HepG2 (cell line): ENCODE results near the gene GABBR2. TPM values are rescaled to one million over a fixed set of nuclear protein-coding genes. Genes with fewer than 3 reads are reported as not detected.

Source experiments
- ATAC-seq: fragments of 200-7000 bp; cut with Tn5 transposase; 3 replicates; pipeline ENCODE4 v1.9.1; 2020; ENCODE audit warnings: mild to moderate bottlenecking, moderate library complexity
- BruUV-seq: library from RNA; stranded (reverse); fragments of 400-500 nt; replicated peaks from 2 replicates; lab custom pipeline; 2021; lab: Mats Ljungman, UMichigan
- CTCF ChIA-PET: fragments of 300-600 bp; formaldehyde crosslinking; extraction: SDS; loops from one replicate; lab custom pipeline; 2021; ENCODE audit warnings: low total read pairs, inconsistent platforms, low intra/inter-chr PET ratio; lab: Yijun Ruan, JAX
- POLR2A ChIA-PET: fragments of 350-600 bp; sonication (Branson Sonifier 250); formaldehyde crosslinking; loops from one replicate; lab custom pipeline; 2020; ENCODE audit warnings: antibody characterized with exemption, inconsistent platforms; lab: Yijun Ruan, JAX
- DNase-seq: peaks from one replicate; pipeline ENCODE4 v3.0.0-alpha.2; 2015; ENCODE audit warnings: low spot score
- FAIRE-seq: peaks from 3 replicates; lab custom pipeline; 2011; peaks lifted over from hg19 to GRCh38; lab: Jason Lieb, UNC
- H2AFZ ChIP-seq: one replicate; pipeline ENCODE4 v1.6.1; 2011; ENCODE audit warnings: low read length, inconsistent platforms
- H3K27ac ChIP-seq: fragments of 300-600 bp; 3 replicates; pipeline ENCODE4 v1.8.0; 2011; ENCODE audit warnings: mixed run types, mild to moderate bottlenecking, mixed read lengths, low read length, inconsistent platforms; ENCODE audit not compliant: insufficient read depth; ENCODE audit errors: extremely low read length
- H3K27me3 ChIP-seq, 2 experiments: fragments of 200-600 bp in 1 of 2; 2 replicates in 1 of 2; 3 replicates in 1 of 2; pipeline versions ENCODE4 v1.6.0 to v1.8.0; 2011; ENCODE audit warnings: low read length in 2 of 2, mild to moderate bottlenecking in 2 of 2, moderate library complexity in 2 of 2, inconsistent platforms in 1 of 2; ENCODE audit not compliant: insufficient read depth in 2 of 2, control insufficient read depth in 1 of 2
- H3K36me3 ChIP-seq, 2 experiments: fragments of 200-600 bp in 1 of 2; replicated peaks in 1 of 2; 2 replicates in 1 of 2; 3 replicates in 1 of 2; pipeline versions ENCODE4 v1.5.1 to v1.8.0; 2011; ENCODE audit warnings: low read length in 2 of 2, inconsistent platforms in 1 of 2; ENCODE audit not compliant: insufficient read depth in 2 of 2, control insufficient read depth in 1 of 2
- H3K4me1 ChIP-seq: 2 replicates; pipeline ENCODE4 v1.5.1; 2012; ENCODE audit warnings: low read length, inconsistent platforms; ENCODE audit not compliant: insufficient read depth
- H3K4me2 ChIP-seq: 2 replicates; pipeline ENCODE4 v1.6.0; 2011; ENCODE audit warnings: low read depth, low read length, inconsistent platforms
- H3K4me3 ChIP-seq, 3 experiments: fragments of 200-600 bp in 1 of 3; sonication (generic), shearing (Covaris generic) in 1 of 3; replicated peaks in 1 of 3; 2 replicates each; pipeline ENCODE4 v1.5.1; 2011 to 2016; ENCODE audit warnings: low read length in 3 of 3, inconsistent platforms in 2 of 3, low read depth in 2 of 3, mild to moderate bottlenecking in 2 of 3, control low read depth in 1 of 3, mixed read lengths in 1 of 3; ENCODE audit not compliant: insufficient read depth in 1 of 3
- H3K79me2 ChIP-seq: one replicate; pipeline ENCODE4 v1.6.1; 2011; ENCODE audit warnings: low read length, inconsistent platforms; ENCODE audit not compliant: insufficient read depth
- H3K9ac ChIP-seq: 2 replicates; pipeline ENCODE4 v1.6.0; 2011; ENCODE audit warnings: mild to moderate bottlenecking, low read depth, low read length, inconsistent platforms; ENCODE audit not compliant: insufficient read depth
- H3K9me3 ChIP-seq: 2 replicates; pipeline ENCODE4 v1.5.1; 2012; ENCODE audit warnings: mild to moderate bottlenecking, low read length
- H4K20me1 ChIP-seq: 2 replicates; pipeline ENCODE4 v1.6.0; 2011; ENCODE audit warnings: inconsistent platforms, mild to moderate bottlenecking, low read length, moderate library complexity; ENCODE audit not compliant: insufficient read depth
- ETV5 ChIP-seq: IDR thresholded peaks from 2 replicates; pipeline ENCODE4 v1.6.1; 2018; ENCODE audit warnings: missing biosample characterization, missing genetic modification reagents, inconsistent platforms, borderline replicate concordance
- FOXP1 ChIP-seq, 2 experiments: fragments of 450-650 bp in 1 of 2; IDR thresholded peaks; 2 replicates each; pipeline ENCODE4 v1.6.1; 2017 to 2018; ENCODE audit warnings: antibody characterized with exemption in 1 of 2
- SSRP1 ChIP-seq: IDR thresholded peaks from 2 replicates; pipeline ENCODE4 v1.6.1; 2016; ENCODE audit warnings: control low read depth
- TRIM24 ChIP-seq: sonication (generic); formaldehyde crosslinking; IDR thresholded peaks from 2 replicates; pipeline ENCODE4 v1.8.0; 2022; ENCODE audit warnings: mild to moderate bottlenecking, missing genetic modification reagents
- ZNF17 ChIP-seq: sonication (generic); formaldehyde crosslinking; IDR thresholded peaks from 2 replicates; pipeline ENCODE4 v1.5.0; 2020; ENCODE audit warnings: mild to moderate bottlenecking, missing genetic modification reagents
- ZNF430 ChIP-seq: sonication (generic); formaldehyde crosslinking; IDR thresholded peaks from 2 replicates; pipeline ENCODE4 v1.9.0; 2021; ENCODE audit warnings: mild to moderate bottlenecking, missing genetic modification reagents
- ZZZ3 ChIP-seq: sonication (generic); formaldehyde crosslinking; IDR thresholded peaks from 2 replicates; pipeline ENCODE4 v1.4.0; 2020; ENCODE audit warnings: missing genetic modification reagents, mild to moderate bottlenecking, borderline replicate concordance
- WGBS: methylation state at CpG from one replicate; pipeline ENCODE4 v1.1.6; 2017; ENCODE audit warnings: low lambda C conversion rate; 5-methylcytosine and 5-hydroxymethylcytosine counted together
- in situ Hi-C: cut with HindIII; loops from 2 replicates; pipeline ENCODE4 v1.10.0; 2017; ENCODE audit warnings: low pct_unique_long_range_greater_than_20kb; ENCODE audit not compliant: extremely low pct_ligation_motif_present
- intact Hi-C: fragments of 100-400 bp; cut with micrococcal nuclease; formaldehyde crosslinking; loops from one replicate; pipeline ENCODE4 v1.10.0; 2022; ENCODE audit not compliant: unreplicated experiment
- polyA plus RNA-seq, 8 experiments: library from polyadenylated mRNA; depleted of rRNA in 3 of 8; stranded (reverse) in 7 of 8; unstranded in 1 of 8; fragments of >200 nt; fragmentation: Illumina TruSeq in 4 of 8; extraction: Trizol in 4 of 8; gene quantifications; 2 replicates each; pipeline versions ENCODE4 v1.2.1 to v1.2.3, GENCODE V29; 2011 to 2016; ENCODE audit warnings: low read depth in 4 of 8, missing spikeins in 1 of 8, mixed read lengths in 1 of 8; ENCODE audit not compliant: insufficient read depth in 1 of 8
- total RNA-seq, 5 experiments: library from RNA; depleted of rRNA; stranded (reverse); fragments of >200 nt; fragmentation: Illumina TruSeq; extraction: Trizol; gene quantifications; 2 replicates each; pipeline ENCODE4 v1.2.3, GENCODE V29; 2016; ENCODE audit warnings: low read depth in 1 of 5
- TF ChIP-seq, protein P1 (sequence below): sonication (generic); formaldehyde crosslinking; IDR thresholded peaks from 2 replicates; pipeline ENCODE4 v1.4.0; 2020; ENCODE audit warnings: mild to moderate bottlenecking, missing genetic modification reagents
- TF ChIP-seq, protein P2 (sequence below): sonication (generic); formaldehyde crosslinking; IDR thresholded peaks from 2 replicates; pipeline ENCODE4 v1.8.0; 2022; ENCODE audit warnings: mild to moderate bottlenecking, missing genetic modification reagents, borderline replicate concordance
- TF ChIP-seq, protein P3 (sequence below): sonication (generic); formaldehyde crosslinking; IDR thresholded peaks from 2 replicates; pipeline ENCODE4 v1.9.0; 2021; ENCODE audit warnings: missing genetic modification reagents, mild to moderate bottlenecking, borderline replicate concordance
- TF ChIP-seq, protein P4 (sequence below): sonication (generic); formaldehyde crosslinking; IDR thresholded peaks from 2 replicates; pipeline ENCODE4 v1.8.1; 2023; ENCODE audit warnings: missing genetic modification reagents, mild to moderate bottlenecking, borderline replicate concordance

GABBR2 gene
- total and polyA plus RNA-seq, 2 of the 13 experiments (the other 11 are each of a cell fraction or from before 2014, with no cell fraction given): 0.02 TPM; not detected in 1

DNA sequence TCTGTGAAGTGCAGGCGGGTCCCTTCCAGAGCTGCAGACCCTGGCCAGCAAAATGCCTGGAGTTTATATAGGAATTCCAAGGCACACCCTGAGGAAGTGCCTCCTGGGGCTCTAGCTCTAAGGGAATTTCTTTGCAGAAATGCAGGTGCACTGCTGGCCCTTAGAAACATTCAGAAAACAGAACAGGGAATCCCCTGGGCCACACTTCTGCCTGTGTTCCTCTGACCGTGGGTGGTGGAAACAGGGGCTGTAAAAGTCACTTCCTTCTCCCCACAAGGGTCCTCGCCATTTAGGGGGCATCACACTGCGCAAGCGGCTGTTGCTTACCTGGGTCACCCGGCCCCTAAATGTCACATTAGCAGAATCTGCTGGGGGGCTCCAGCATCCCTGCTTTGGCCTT, 312.5 kb downstream of the GABBR2 start (continued):
- TF ChIP-seq, protein P1, sequence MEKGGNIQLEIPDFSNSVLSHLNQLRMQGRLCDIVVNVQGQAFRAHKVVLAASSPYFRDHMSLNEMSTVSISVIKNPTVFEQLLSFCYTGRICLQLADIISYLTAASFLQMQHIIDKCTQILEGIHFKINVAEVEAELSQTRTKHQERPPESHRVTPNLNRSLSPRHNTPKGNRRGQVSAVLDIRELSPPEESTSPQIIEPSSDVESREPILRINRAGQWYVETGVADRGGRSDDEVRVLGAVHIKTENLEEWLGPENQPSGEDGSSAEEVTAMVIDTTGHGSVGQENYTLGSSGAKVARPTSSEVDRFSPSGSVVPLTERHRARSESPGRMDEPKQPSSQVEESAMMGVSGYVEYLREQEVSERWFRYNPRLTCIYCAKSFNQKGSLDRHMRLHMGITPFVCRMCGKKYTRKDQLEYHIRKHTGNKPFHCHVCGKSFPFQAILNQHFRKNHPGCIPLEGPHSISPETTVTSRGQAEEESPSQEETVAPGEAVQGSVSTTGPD: no peak
- TF ChIP-seq ZZZ3 (CRISPR knock-in tag): no peak

DNA sequence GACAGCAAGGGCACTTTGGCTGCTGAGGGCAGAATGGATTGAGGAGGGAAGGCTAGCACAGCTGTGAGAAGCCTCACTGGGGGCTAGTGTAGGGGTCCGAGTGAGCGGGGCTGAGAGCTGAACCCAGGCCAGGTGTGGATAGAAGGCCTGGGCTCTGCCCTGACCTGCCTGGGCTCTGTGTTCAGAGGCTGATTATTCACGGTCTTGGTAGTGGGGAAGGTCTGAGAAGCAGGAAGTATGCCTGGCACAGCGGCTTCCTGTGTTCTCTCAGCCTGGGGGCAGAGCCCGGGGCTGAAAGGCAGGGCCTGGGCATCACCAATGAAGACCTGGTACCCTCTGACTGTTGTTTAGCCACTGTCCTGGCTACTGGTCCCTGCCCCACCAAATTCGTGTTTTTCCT, 316.9 kb downstream of the GABBR2 start:
- Histone ChIP-seq H3K4me1 (no peaks in the 10 kb centered on the region), H4K20me1 (no peaks in the 10 kb centered on the region), H3K4me2 (no peak overlapping the region), H3K9ac (no peak overlapping the region), H3K27me3 (peaks cover 1 to 9% of the 10 kb centered on the region in 2 experiments; a peak in 1 of 5 replicates), H3K79me2 (no peaks in the 10 kb centered on the region), H3K4me3 (no peak overlapping the region), H2AFZ (no peak overlapping the region), H3K36me3 (no peaks in the 10 kb centered on the region), H3K27ac (no peak overlapping the region), H3K9me3 (no peaks in the 10 kb centered on the region)
- ATAC-seq (no peak), FAIRE-seq (no peak), DNase-seq (no peak)
- TF ChIP-seq ZNF17 (no peak), ETV5 (CRISPR knock-in tag) (no peak), TRIM24 (CRISPR knock-in tag) (no peak), FOXP1 (IDR thresholded peaks at IDR 0.05) (no peak), FOXP1 (CRISPR knock-in tag; IDR thresholded peaks at IDR 0.05) (no peak), ZNF430 (no peak), SSRP1 (CRISPR knock-in tag) (no peak)
- TF ChIP-seq, protein P2, sequence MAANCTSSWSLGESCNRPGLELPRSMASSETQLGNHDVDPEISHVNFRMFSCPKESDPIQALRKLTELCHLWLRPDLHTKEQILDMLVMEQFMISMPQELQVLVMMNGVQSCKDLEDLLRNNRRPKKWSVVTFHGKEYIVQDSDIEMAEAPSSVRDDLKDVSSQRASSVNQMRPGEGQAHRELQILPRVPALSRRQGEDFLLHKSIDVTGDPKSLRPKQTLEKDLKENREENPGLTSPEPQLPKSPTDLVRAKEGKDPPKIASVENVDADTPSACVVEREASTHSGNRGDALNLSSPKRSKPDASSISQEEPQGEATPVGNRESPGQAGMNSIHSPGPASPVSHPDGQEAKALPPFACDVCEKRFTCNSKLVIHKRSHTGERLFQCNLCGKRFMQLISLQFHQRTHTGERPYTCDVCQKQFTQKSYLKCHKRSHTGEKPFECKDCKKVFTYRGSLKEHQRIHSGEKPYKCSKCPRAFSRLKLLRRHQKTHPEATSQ (CRISPR knock-in tag): no peak
- TF ChIP-seq, protein P3, sequence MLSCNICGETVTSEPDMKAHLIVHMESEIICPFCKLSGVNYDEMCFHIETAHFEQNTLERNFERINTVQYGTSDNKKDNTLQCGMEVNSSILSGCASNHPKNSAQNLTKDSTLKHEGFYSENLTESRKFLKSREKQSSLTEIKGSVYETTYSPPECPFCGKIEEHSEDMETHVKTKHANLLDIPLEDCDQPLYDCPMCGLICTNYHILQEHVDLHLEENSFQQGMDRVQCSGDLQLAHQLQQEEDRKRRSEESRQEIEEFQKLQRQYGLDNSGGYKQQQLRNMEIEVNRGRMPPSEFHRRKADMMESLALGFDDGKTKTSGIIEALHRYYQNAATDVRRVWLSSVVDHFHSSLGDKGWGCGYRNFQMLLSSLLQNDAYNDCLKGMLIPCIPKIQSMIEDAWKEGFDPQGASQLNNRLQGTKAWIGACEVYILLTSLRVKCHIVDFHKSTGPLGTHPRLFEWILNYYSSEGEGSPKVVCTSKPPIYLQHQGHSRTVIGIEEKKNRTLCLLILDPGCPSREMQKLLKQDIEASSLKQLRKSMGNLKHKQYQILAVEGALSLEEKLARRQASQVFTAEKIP (CRISPR knock-in tag): no peak
- TF ChIP-seq, protein P4, sequence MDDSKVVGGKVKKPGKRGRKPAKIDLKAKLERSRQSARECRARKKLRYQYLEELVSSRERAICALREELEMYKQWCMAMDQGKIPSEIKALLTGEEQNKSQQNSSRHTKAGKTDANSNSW: no peak
- ChIA-PET POLR2A (no interaction called here), CTCF (no interaction called here)
- WGBS: 4% methylated on average over 3 of the region's 6 CpGs
- in situ Hi-C loops: no loop called here
- BruUV-seq: no TSS peak
- intact Hi-C loops: no loop called here
